SH-SY5Y (cell line): Measurements from ENCODE around the gene SPTY2D1.

Source experiments
- GATA2 ChIP-seq: IDR thresholded peaks from 2 replicates; pipeline ENCODE4 v1.6.1; 2011; ENCODE audit warnings: mild to moderate bottlenecking, low read depth, low read length
- GATA3 ChIP-seq: IDR thresholded peaks from 2 replicates; pipeline ENCODE4 v1.6.1; 2011; ENCODE audit warnings: low read depth, mild to moderate bottlenecking, low read length, moderate library complexity

GRCh38 chr11:18618342-18619025 lies 15.7 kb downstream of the SPTY2D1 start:
- no peak for TF ChIP-seq GATA2
- TF ChIP-seq GATA3 = no peak
